SH-SY5Y (cell line): ENCODE measurements around the gene CLDN22.

ENCODE experiments used
- GATA2 ChIP-seq: IDR thresholded peaks from 2 replicates; pipeline ENCODE4 v1.6.1; 2011; ENCODE audit warnings: mild to moderate bottlenecking, low read depth, low read length
- GATA3 ChIP-seq: IDR thresholded peaks from 2 replicates; pipeline ENCODE4 v1.6.1; 2011; ENCODE audit warnings: low read depth, mild to moderate bottlenecking, low read length, moderate library complexity

DNA sequence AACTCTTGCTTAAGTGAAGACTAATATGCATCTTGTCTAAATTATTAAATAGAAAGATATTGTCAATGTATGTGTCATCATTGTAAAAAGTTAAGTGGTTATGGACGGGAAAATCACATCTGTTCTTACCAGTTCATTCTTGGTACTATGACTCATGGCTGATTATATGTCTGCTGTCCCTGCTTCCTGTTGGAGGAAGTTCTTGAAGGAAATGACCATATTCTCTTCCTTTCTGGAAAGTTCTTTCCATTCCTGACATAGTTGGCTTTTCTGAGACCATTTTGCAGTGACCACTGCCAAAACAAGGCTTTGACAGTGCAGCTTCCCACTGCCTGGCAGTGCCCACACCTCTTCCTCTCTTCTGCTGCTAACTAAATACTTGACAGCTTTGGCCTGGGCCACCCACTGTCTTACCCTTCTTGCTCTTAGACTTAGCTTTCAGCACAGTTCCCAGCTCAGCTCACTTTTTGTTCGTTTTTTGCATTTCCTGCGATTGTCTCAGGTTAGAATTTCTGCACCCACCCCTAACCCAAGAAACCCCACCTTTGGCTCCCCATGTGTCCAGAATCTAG is 15.4 kb upstream of the CLDN22 start:
- TF ChIP-seq GATA2, result no peak
- no peak for TF ChIP-seq GATA3
